Astrocyte (in vitro differentiated cells and primary cell): ENCODE results near the gene TRAFD1. TPM values are rescaled to one million over a fixed set of nuclear protein-coding genes. Genes with fewer than 3 reads are reported as not detected.

ENCODE experiments used
- DNase-seq: peaks from one replicate; pipeline ENCODE4 v3.0.0-alpha.2; 2010; ENCODE audit warnings: low read depth
- FAIRE-seq: peaks from 2 replicates; lab custom pipeline; 2011; peaks lifted over from hg19 to GRCh38; lab: Jason Lieb, UNC
- H2AFZ ChIP-seq: 2 replicates; pipeline ENCODE4 v1.6.0; 2012; ENCODE audit warnings: low read depth, low read length, inconsistent platforms
- H3K27ac ChIP-seq: 2 replicates; pipeline ENCODE4 v1.5.1; 2011; ENCODE audit warnings: low read depth, low read length, inconsistent platforms
- H3K27me3 ChIP-seq: 2 replicates; pipeline ENCODE4 v1.6.0; 2011; ENCODE audit warnings: low read length, inconsistent platforms; ENCODE audit not compliant: insufficient read depth
- H3K36me3 ChIP-seq: 2 replicates; pipeline ENCODE4 v1.5.1; 2011; ENCODE audit warnings: low read length, inconsistent platforms; ENCODE audit not compliant: insufficient read depth
- H3K4me1 ChIP-seq: 2 replicates; pipeline ENCODE4 v1.5.1; 2011; ENCODE audit warnings: low read length, inconsistent platforms; ENCODE audit not compliant: insufficient read depth
- H3K4me2 ChIP-seq: 2 replicates; pipeline ENCODE4 v1.6.0; 2012; ENCODE audit warnings: low read length, inconsistent platforms
- H3K4me3 ChIP-seq: 2 replicates; pipeline ENCODE4 v1.5.1; 2011; ENCODE audit warnings: low read depth, mild to moderate bottlenecking, low read length, inconsistent platforms; ENCODE audit not compliant: insufficient read depth
- H3K79me2 ChIP-seq: 2 replicates; pipeline ENCODE4 v1.6.0; 2012; ENCODE audit warnings: mild to moderate bottlenecking, low read length, inconsistent platforms; ENCODE audit not compliant: insufficient read depth
- H3K9ac ChIP-seq: 2 replicates; pipeline ENCODE4 v1.6.0; 2012; ENCODE audit warnings: mild to moderate bottlenecking, low read length, inconsistent platforms
- H3K9me3 ChIP-seq: 2 replicates; pipeline ENCODE4 v1.5.1; 2012; ENCODE audit warnings: low read depth, mild to moderate bottlenecking, low read length, inconsistent platforms; ENCODE audit not compliant: insufficient read depth
- H4K20me1 ChIP-seq: 2 replicates; pipeline ENCODE4 v1.6.0; 2012; ENCODE audit warnings: low read length, inconsistent platforms; ENCODE audit not compliant: insufficient read depth
- H3K27ac Mint-ChIP-seq: one replicate; pipeline ENCODE4 v1.8.0; 2021; ENCODE audit warnings: mild to moderate bottlenecking, mixed read lengths; ENCODE audit not compliant: unreplicated experiment
- H3K27me3 Mint-ChIP-seq: one replicate; pipeline ENCODE4 v1.8.0; 2021; ENCODE audit warnings: low read depth, mixed read lengths; ENCODE audit not compliant: unreplicated experiment
- H3K36me3 Mint-ChIP-seq: one replicate; pipeline ENCODE4 v1.8.0; 2021; ENCODE audit warnings: low read depth, mixed read lengths; ENCODE audit not compliant: unreplicated experiment
- H3K4me1 Mint-ChIP-seq: one replicate; pipeline ENCODE4 v1.8.0; 2021; ENCODE audit warnings: low read depth, mixed read lengths; ENCODE audit not compliant: unreplicated experiment
- H3K4me3 Mint-ChIP-seq: one replicate; pipeline ENCODE4 v1.8.0; 2021; ENCODE audit warnings: mild to moderate bottlenecking, moderate library complexity, mixed read lengths; ENCODE audit not compliant: unreplicated experiment
- H3K9me3 Mint-ChIP-seq: one replicate; pipeline ENCODE4 v1.8.0; 2021; ENCODE audit warnings: mild to moderate bottlenecking, mixed read lengths; ENCODE audit not compliant: unreplicated experiment
- EZH2 ChIP-seq: IDR thresholded peaks from 2 replicates; pipeline ENCODE4 v1.6.1; 2012; ENCODE audit warnings: mild to moderate bottlenecking, low read length, inconsistent platforms; ENCODE audit not compliant: insufficient read depth
- microRNA-seq: library from miRNA; unstranded; fragments of <30 nt; microRNA quantifications from one replicate; pipeline ENCODE4 v1.2.0, GENCODE V29; 2020
- total RNA-seq: library from RNA; stranded (reverse); gene quantifications from 2 replicates; pipeline ENCODE4 v1.2.1, GENCODE V29; 2021
- TF ChIP-seq, protein P1 (sequence below): IDR thresholded peaks from 2 replicates; pipeline ENCODE4 v1.5.1; 2011; ENCODE audit warnings: low read depth, mild to moderate bottlenecking, inconsistent platforms, low read length, moderate library complexity; ENCODE audit not compliant: insufficient read depth

The TRAFD1 gene
- total RNA-seq, 1 donor from 2014 or later = 35.6 TPM

DNA sequence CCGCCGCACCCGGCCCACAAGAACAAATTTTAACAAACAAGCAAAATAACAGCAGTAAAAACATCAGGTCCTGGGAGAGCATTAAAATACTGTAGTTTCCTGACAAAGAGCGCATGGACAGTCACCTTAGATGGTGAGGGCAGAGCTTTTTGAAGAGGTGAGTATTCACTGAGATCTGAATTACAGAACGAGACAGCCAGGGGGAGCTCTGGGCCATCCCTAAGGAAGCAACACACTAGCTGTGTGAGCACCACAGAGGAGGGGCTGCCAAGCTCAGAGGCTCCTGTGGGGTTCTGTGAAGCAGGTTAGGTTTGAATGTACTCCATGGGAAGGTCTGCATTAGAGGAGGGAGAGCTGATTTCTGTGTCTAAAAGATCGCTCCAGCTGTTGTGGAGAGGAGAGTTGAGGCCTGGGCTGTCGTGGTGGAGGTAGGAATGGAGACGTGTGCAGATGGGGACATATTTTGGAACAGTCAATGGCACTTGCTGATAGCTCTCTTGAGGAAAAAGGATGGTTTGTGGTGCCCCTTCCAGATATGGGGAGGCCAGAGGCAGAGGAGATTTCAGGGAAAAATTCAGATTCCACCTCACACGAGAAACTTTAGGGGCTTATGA, 72.9 kb downstream of the TRAFD1 start:
- Histone ChIP-seq H3K4me2 (no peak overlapping the region), H3K36me3 (peaks cover 30% of the 10 kb centered on the region), H3K79me2 (no peaks in the 10 kb centered on the region), H4K20me1 (no peaks in the 10 kb centered on the region), H3K9ac (no peak overlapping the region), H3K9me3 (no peaks in the 10 kb centered on the region), H2AFZ (no peak overlapping the region), H3K27me3 (no peaks in the 10 kb centered on the region), H3K27ac (no peak overlapping the region), H3K4me3 (no peak overlapping the region), H3K4me1 (no peaks in the 10 kb centered on the region)
- Mint-ChIP-seq H3K27me3 (no peaks in the 10 kb centered on the region), H3K4me1 (no peaks in the 10 kb centered on the region), H3K9me3 (no peaks in the 10 kb centered on the region), H3K36me3 (peaks cover 21% of the 10 kb centered on the region), H3K4me3 (no peak overlapping the region), H3K27ac (no peak overlapping the region)
- no peak for TF ChIP-seq EZH2
- TF ChIP-seq, protein P1, sequence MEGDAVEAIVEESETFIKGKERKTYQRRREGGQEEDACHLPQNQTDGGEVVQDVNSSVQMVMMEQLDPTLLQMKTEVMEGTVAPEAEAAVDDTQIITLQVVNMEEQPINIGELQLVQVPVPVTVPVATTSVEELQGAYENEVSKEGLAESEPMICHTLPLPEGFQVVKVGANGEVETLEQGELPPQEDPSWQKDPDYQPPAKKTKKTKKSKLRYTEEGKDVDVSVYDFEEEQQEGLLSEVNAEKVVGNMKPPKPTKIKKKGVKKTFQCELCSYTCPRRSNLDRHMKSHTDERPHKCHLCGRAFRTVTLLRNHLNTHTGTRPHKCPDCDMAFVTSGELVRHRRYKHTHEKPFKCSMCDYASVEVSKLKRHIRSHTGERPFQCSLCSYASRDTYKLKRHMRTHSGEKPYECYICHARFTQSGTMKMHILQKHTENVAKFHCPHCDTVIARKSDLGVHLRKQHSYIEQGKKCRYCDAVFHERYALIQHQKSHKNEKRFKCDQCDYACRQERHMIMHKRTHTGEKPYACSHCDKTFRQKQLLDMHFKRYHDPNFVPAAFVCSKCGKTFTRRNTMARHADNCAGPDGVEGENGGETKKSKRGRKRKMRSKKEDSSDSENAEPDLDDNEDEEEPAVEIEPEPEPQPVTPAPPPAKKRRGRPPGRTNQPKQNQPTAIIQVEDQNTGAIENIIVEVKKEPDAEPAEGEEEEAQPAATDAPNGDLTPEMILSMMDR = peak; percentile 47
- FAIRE-seq (no peak), DNase-seq (peak; percentile 19)

DNA sequence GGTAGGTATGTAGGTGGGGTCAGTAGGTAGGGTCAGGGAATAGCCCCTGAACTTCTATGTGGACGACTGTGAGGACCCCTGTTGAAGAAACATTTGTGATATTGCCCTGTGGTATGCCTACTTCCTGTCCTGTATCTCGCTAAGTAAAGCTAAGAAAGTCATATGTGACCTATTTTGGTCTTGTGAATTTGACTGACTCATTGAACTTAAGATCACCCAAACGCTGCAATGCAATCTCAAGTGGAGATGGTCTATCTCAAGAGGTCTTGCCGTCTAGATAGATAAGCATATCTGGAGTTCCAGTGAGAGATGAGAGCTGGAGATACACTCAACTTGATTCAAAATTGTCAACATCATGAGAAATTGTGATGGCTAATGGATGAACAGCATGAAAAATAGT, 73.8 kb downstream of the TRAFD1 start:
- no peaks in the 10 kb centered on the region for H4K20me1 ChIP-seq
- H2AFZ ChIP-seq = no peak overlapping the region
- H3K4me3 Mint-ChIP-seq = no peak overlapping the region
- H3K9ac ChIP-seq = no peak overlapping the region
- H3K4me2 ChIP-seq = no peak overlapping the region
- H3K36me3 Mint-ChIP-seq = peaks cover 16% of the 10 kb centered on the region
- H3K36me3 ChIP-seq = peaks cover 22% of the 10 kb centered on the region
- H3K4me3 ChIP-seq = no peak overlapping the region
- FAIRE-seq = no peak
- no peaks in the 10 kb centered on the region for H3K27me3 Mint-ChIP-seq
- H3K9me3 ChIP-seq = no peaks in the 10 kb centered on the region
- H3K27ac Mint-ChIP-seq = no peak overlapping the region
- H3K79me2 ChIP-seq = no peaks in the 10 kb centered on the region
- no peaks in the 10 kb centered on the region for H3K4me1 ChIP-seq
- H3K27me3 ChIP-seq = no peaks in the 10 kb centered on the region
- TF ChIP-seq EZH2 = no peak
- no peak overlapping the region for H3K27ac ChIP-seq
- DNase-seq = no peak
- H3K9me3 Mint-ChIP-seq = no peaks in the 10 kb centered on the region
- no peaks in the 10 kb centered on the region for H3K4me1 Mint-ChIP-seq

Small RNA genes within 50 kb of the gene (microRNA-seq; reads per million reads assigned to microRNA genes)
- gene MIR6861 = not detected

Other genes starting within 250 kb of the TRAFD1 start
- gene TMEM116, start 112.4 kb upstream of the TRAFD1 start, total RNA-seq = 7.5 TPM in 2 replicates
- gene ERP29, start 112.1 kb upstream of the TRAFD1 start, total RNA-seq = 93.8 and 96.7 TPM in 2 replicates
- 32.8 and 35.2 TPM in 2 replicates for gene NAA25, start 16.8 kb upstream of the TRAFD1 start, total RNA-seq